Measurements from ENCODE around the gene IER3. TPM values are rescaled to one million over a fixed set of nuclear protein-coding genes. Genes with fewer than 3 reads are reported as not detected.

Gene IER3
- total and polyA plus RNA-seq, 7 experiments from 2014 or later: 2.2 to 69.9 (median 14.7) TPM

- ATAC-seq: no peak
- ChIA-PET POLR2A (interaction anchor here (0.8 to 2.1 kb wide), 9 partner anchors 8 to 128 kb away, joined by 3 to 9 read pairs (median 4); no protein-coding TSS in a partner anchor), CTCF (interaction anchor here (0.6 to 1.5 kb wide), 3 partner anchors 9 to 207 kb away, joined by 3 to 4 read pairs (median 4); no protein-coding TSS in a partner anchor)
- no peaks in the 10 kb centered on the region for H3K9me3 Mint-ChIP-seq
- H3K4me3 ChIP-seq (ENCODE audit: low read length): no peak overlapping the region
- H3K36me3 ChIP-seq (ENCODE audit: control insufficient read depth in 2 of 3, insufficient read depth in 3 of 3, low read length in 3 of 3): no peaks in the 10 kb centered on the region
- peaks cover 4 to 22% of the 10 kb centered on the region in 2 donors for H3K4me1 ChIP-seq (ENCODE audit: control insufficient read depth in 2 of 2, insufficient read depth in 2 of 2, low read length in 2 of 2)
- H3K36me3 Mint-ChIP-seq: peaks cover 0 to 2% (median 0%) of the 10 kb centered on the region in 5 donors
- H3K27ac ChIP-seq (ENCODE audit: low read depth, low read length): no peak overlapping the region
- intact Hi-C loops (cut with micrococcal nuclease): loop anchor here in 1 of 2 donors (2.0 kb wide), 1 partner anchor 27 kb away; no protein-coding TSS in a partner anchor
- H3K27ac Mint-ChIP-seq: peak overlapping the region in 5 of 9 donors; percentile 21 to 88 (median 56)
- no peaks in the 10 kb centered on the region for H3K9me3 ChIP-seq (ENCODE audit: control insufficient read depth in 2 of 3, low read length in 3 of 3)
- H3K4me1 Mint-ChIP-seq: peaks cover 24 to 65% (median 56%) of the 10 kb centered on the region in 7 donors
- H3K27me3 Mint-ChIP-seq: no peaks in the 10 kb centered on the region
- no peaks in the 10 kb centered on the region for H3K27me3 ChIP-seq (ENCODE audit: control insufficient read depth in 2 of 2, insufficient read depth in 2 of 2, low read length in 2 of 2)
- peak overlapping the region in 6 of 10 donors; percentile 33 to 73 (median 54) for H3K4me3 Mint-ChIP-seq
- DNase-seq: peak in 1 of 9 donors; percentile 57
Observed at GRCh38 chr6:30787954-30788353, 43.6 kb upstream of the IER3 start.

GRCh38 chr6:30782425-30783014 is 38.2 kb upstream of the IER3 start:
- Histone ChIP-seq H3K36me3 (ENCODE audit: control insufficient read depth in 2 of 3, insufficient read depth in 3 of 3, low read length in 3 of 3) (no peaks in the 10 kb centered on the region), H3K27me3 (ENCODE audit: control insufficient read depth in 2 of 2, insufficient read depth in 2 of 2, low read length in 2 of 2) (no peaks in the 10 kb centered on the region), H3K4me1 (ENCODE audit: control insufficient read depth in 2 of 2, insufficient read depth in 2 of 2, low read length in 2 of 2) (peaks cover 0 to 24% of the 10 kb centered on the region in 2 donors), H3K9me3 (ENCODE audit: control insufficient read depth in 2 of 3, low read length in 3 of 3) (no peaks in the 10 kb centered on the region), H3K4me3 (ENCODE audit: low read length) (no peak overlapping the region), H3K27ac (ENCODE audit: low read depth, low read length) (no peak overlapping the region)
- Mint-ChIP-seq H3K27me3 (peaks cover 0 to 4% (median 0%) of the 10 kb centered on the region in 5 donors), H3K9me3 (no peaks in the 10 kb centered on the region), H3K36me3 (peaks cover 0 to 5% (median 0%) of the 10 kb centered on the region in 5 donors), H3K4me3 (peak overlapping the region in 7 of 10 donors; percentile 28 to 79 (median 52)), H3K27ac (peak overlapping the region in 5 of 9 donors; percentile 39 to 80 (median 62)), H3K4me1 (peaks cover 31 to 69% (median 65%) of the 10 kb centered on the region in 7 donors)
- DNase-seq (no peak), ATAC-seq (no peak)
- CTCF ChIA-PET: interaction anchor here (1.7 kb wide), 1 partner anchor 40 kb away, joined by 3 read pairs; no protein-coding TSS in a partner anchor
- POLR2A ChIA-PET: interaction anchor here (0.8 to 2.1 kb wide), 7 partner anchors 9 to 38 kb away, joined by 3 to 15 read pairs (median 4); partner anchors contain the start of gene IER3
- intact Hi-C loops (cut with micrococcal nuclease): loop anchor here in 1 of 2 donors (2.0 kb wide), 1 partner anchor 14 kb away; no protein-coding TSS in a partner anchor

- no peaks in the 10 kb centered on the region for H3K27me3 ChIP-seq (ENCODE audit: control insufficient read depth in 2 of 2, insufficient read depth in 2 of 2, low read length in 2 of 2)
- H3K4me1 Mint-ChIP-seq: peaks cover 36 to 73% (median 70%) of the 10 kb centered on the region in 7 donors
- H3K36me3 ChIP-seq (ENCODE audit: control insufficient read depth in 2 of 3, insufficient read depth in 3 of 3, low read length in 3 of 3): no peaks in the 10 kb centered on the region
- peaks cover 0 to 4% (median 0%) of the 10 kb centered on the region in 5 donors for H3K27me3 Mint-ChIP-seq
- peaks cover 0 to 24% of the 10 kb centered on the region in 2 donors for H3K4me1 ChIP-seq (ENCODE audit: control insufficient read depth in 2 of 2, insufficient read depth in 2 of 2, low read length in 2 of 2)
- ATAC-seq (peak; percentile 79), DNase-seq (peak in 2 of 9 donors; percentile 11 to 41)
- H3K4me3 Mint-ChIP-seq: peak overlapping the region; percentile 28 to 79 (median 53)
- H3K27ac ChIP-seq (ENCODE audit: low read depth, low read length): peak overlapping the region; percentile 26
- H3K36me3 Mint-ChIP-seq: peaks cover 0 to 5% (median 0%) of the 10 kb centered on the region in 5 donors
- POLR2A ChIA-PET: interaction anchor here (1.1 to 2.1 kb wide), 8 partner anchors 9 to 38 kb away, joined by 4 to 15 read pairs (median 4); partner anchors contain the start of gene IER3
- no peaks in the 10 kb centered on the region for H3K9me3 ChIP-seq (ENCODE audit: control insufficient read depth in 2 of 3, low read length in 3 of 3)
- H3K27ac Mint-ChIP-seq: peak overlapping the region; percentile 23 to 83 (median 62)
- no peak overlapping the region for H3K4me3 ChIP-seq (ENCODE audit: low read length)
- intact Hi-C loops (cut with micrococcal nuclease): loop anchor here in 1 of 2 donors (2.0 kb wide), 1 partner anchor 13 kb away; no protein-coding TSS in a partner anchor
- no peaks in the 10 kb centered on the region for H3K9me3 Mint-ChIP-seq
- CTCF ChIA-PET: interaction anchor here (0.8 to 1.7 kb wide), 4 partner anchors 10 to 46 kb away, joined by 3 to 4 read pairs (median 3); no protein-coding TSS in a partner anchor
Observed at GRCh38 chr6:30781743-30782424, 37.5 kb upstream of the IER3 start.

DNA sequence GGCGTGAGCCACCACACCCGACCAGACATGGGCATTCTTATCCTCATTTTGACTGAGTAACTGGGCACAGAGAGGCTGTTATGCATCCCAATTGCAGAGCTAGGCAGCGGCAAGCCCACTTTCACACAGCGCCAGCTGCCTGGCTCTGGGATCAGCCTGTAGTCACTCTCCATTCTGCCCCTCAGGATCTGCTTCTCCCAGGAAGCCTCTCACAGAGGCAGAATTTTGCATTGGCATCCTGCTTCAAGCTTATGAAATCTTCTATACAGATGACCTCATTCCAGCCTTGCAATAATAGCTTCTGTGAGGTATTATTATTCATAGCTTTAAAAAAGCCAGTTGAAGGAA is 37.0 kb upstream of the IER3 start:
- H3K27me3 ChIP-seq (ENCODE audit: control insufficient read depth in 2 of 2, insufficient read depth in 2 of 2, low read length in 2 of 2): no peaks in the 10 kb centered on the region
- ChIA-PET POLR2A (interaction anchor here (1.1 to 2.1 kb wide), 8 partner anchors 8 to 37 kb away, joined by 4 to 15 read pairs (median 4); partner anchors contain the start of gene IER3), CTCF (interaction anchor here (0.8 to 1.7 kb wide), 4 partner anchors 11 to 45 kb away, joined by 3 to 4 read pairs (median 3); no protein-coding TSS in a partner anchor)
- H3K9me3 ChIP-seq (ENCODE audit: control insufficient read depth in 2 of 3, low read length in 3 of 3): no peaks in the 10 kb centered on the region
- peak overlapping the region in 6 of 10 donors; percentile 25 to 75 (median 50) for H3K4me3 Mint-ChIP-seq
- peaks cover 36 to 73% (median 69%) of the 10 kb centered on the region in 7 donors for H3K4me1 Mint-ChIP-seq
- ATAC-seq (no peak), DNase-seq (no peak)
- peak overlapping the region in 5 of 9 donors; percentile 23 to 80 (median 62) for H3K27ac Mint-ChIP-seq
- H3K36me3 Mint-ChIP-seq: peaks cover 0 to 5% (median 0%) of the 10 kb centered on the region in 5 donors
- no peaks in the 10 kb centered on the region for H3K36me3 ChIP-seq (ENCODE audit: control insufficient read depth in 2 of 3, insufficient read depth in 3 of 3, low read length in 3 of 3)
- no peak overlapping the region for H3K27ac ChIP-seq (ENCODE audit: low read depth, low read length)
- peaks cover 0 to 4% (median 0%) of the 10 kb centered on the region in 5 donors for H3K27me3 Mint-ChIP-seq
- intact Hi-C loops (cut with micrococcal nuclease): no loop called here
- H3K4me1 ChIP-seq (ENCODE audit: control insufficient read depth in 2 of 2, insufficient read depth in 2 of 2, low read length in 2 of 2): peaks cover 0 to 19% of the 10 kb centered on the region in 2 donors
- no peak overlapping the region for H3K4me3 ChIP-seq (ENCODE audit: low read length)
- H3K9me3 Mint-ChIP-seq: no peaks in the 10 kb centered on the region

- Mint-ChIP-seq H3K27ac (peak overlapping the region in 5 of 9 donors; percentile 3 to 76 (median 13)), H3K4me1 (peaks cover 33 to 66% (median 63%) of the 10 kb centered on the region in 7 donors)
Observed at GRCh38 chr6:30780642-30780920, 36.2 kb upstream of the IER3 start.

More at GRCh38 chr6:30780642-30780920, 36.2 kb upstream of the IER3 start:
- Histone ChIP-seq H3K27ac (ENCODE audit: low read depth, low read length) (no peak overlapping the region), H3K36me3 (ENCODE audit: control insufficient read depth in 2 of 3, insufficient read depth in 3 of 3, low read length in 3 of 3) (no peaks in the 10 kb centered on the region), H3K4me1 (ENCODE audit: control insufficient read depth in 2 of 2, insufficient read depth in 2 of 2, low read length in 2 of 2) (peaks cover 0 to 17% of the 10 kb centered on the region in 2 donors), H3K9me3 (ENCODE audit: control insufficient read depth in 2 of 3, low read length in 3 of 3) (no peaks in the 10 kb centered on the region), H3K27me3 (ENCODE audit: control insufficient read depth in 2 of 2, insufficient read depth in 2 of 2, low read length in 2 of 2) (no peaks in the 10 kb centered on the region), H3K4me3 (ENCODE audit: low read length) (no peak overlapping the region)
- Mint-ChIP-seq H3K4me3 (peak overlapping the region in 1 of 10 donors; percentile 75), H3K9me3 (no peaks in the 10 kb centered on the region), H3K27me3 (peaks cover 0 to 4% (median 0%) of the 10 kb centered on the region in 5 donors), H3K36me3 (peaks cover 0 to 5% (median 0%) of the 10 kb centered on the region in 5 donors)
- DNase-seq (no peak), ATAC-seq (no peak)
- CTCF ChIA-PET: no interaction called here
- intact Hi-C loops (cut with micrococcal nuclease): no loop called here
- POLR2A ChIA-PET: interaction anchor here (0.5 to 2.5 kb wide), 3 partner anchors 8 to 241 kb away, joined by 4 to 10 read pairs (median 4); no protein-coding TSS in a partner anchor
